Gastroesophageal sphincter (tissue), 4 donors: Measurements from ENCODE around the gene LAMA5. TPM values are rescaled to one million over a fixed set of nuclear protein-coding genes. Genes with fewer than 3 reads are reported as not detected.

Source experiments
- ATAC-seq: fragments of 150-250 bp; one replicate; pipeline ENCODE4 v1.9.1; 2016; ENCODE audit warnings: mild to moderate bottlenecking, moderate library complexity
- H3K27ac ChIP-seq, 4 donors: fragments of 200-600 bp; sonication (generic) in 3 of 4; 1 replicate in 3 of 4; 2 replicates in 1 of 4; pipeline ENCODE4 v1.5.1; 2016 to 2019
- H3K27me3 ChIP-seq: fragments of 200-600 bp; sonication (generic); one replicate; pipeline ENCODE4 v1.5.1; 2019
- H3K36me3 ChIP-seq, 2 donors: fragments of 200-600 bp; sonication (generic); one replicate each; pipeline ENCODE4 v1.5.1; 2019; ENCODE audit warnings: control low read depth in 1 of 2
- H3K4me1 ChIP-seq, 3 donors: fragments of 200-600 bp; sonication (generic); 1 replicate in 2 of 3; 2 replicates in 1 of 3; pipeline ENCODE4 v1.5.1; 2016 to 2019; ENCODE audit warnings: control low read depth in 2 of 3
- H3K4me3 ChIP-seq, 2 donors: fragments of 200-600 bp; sonication (generic); one replicate each; pipeline ENCODE4 v1.5.1; 2019; ENCODE audit warnings: mild to moderate bottlenecking in 1 of 2, moderate library complexity in 1 of 2
- H3K9me3 ChIP-seq, 3 donors: fragments of 200-600 bp; sonication (generic); one replicate each; pipeline ENCODE4 v1.5.1; 2017 to 2019; ENCODE audit warnings: control low read depth in 2 of 3
- CTCF ChIP-seq, 4 experiments: fragments of 200-600 bp in 2 of 4; fragments of 450-650 bp in 2 of 4; sonication (generic) in 1 of 4; IDR thresholded peaks; one replicate each; pipeline ENCODE4 v1.5.1; 2017 to 2019; ENCODE audit warnings: antibody characterized with exemption in 4 of 4, mild to moderate bottlenecking in 2 of 4, moderate library complexity in 2 of 4
- EP300 ChIP-seq: sonication (generic); formaldehyde crosslinking; IDR thresholded peaks from one replicate; pipeline ENCODE4 v1.6.1; 2017; ENCODE audit warnings: antibody characterized with exemption, mild to moderate bottlenecking
- POLR2A ChIP-seq, 2 donors: fragments of 450-650 bp; IDR thresholded peaks; one replicate each; pipeline ENCODE4 v1.6.1; 2017; ENCODE audit warnings: antibody characterized with exemption in 2 of 2, mild to moderate bottlenecking in 2 of 2, moderate library complexity in 1 of 2
- POLR2AphosphoS5 ChIP-seq: sonication (generic); formaldehyde crosslinking; IDR thresholded peaks from one replicate; pipeline ENCODE4 v1.6.1; 2017; ENCODE audit warnings: antibody characterized with exemption
- WGBS, 2 donors: methylation state at CpG; one replicate each; pipeline ENCODE4 v1.1.5; 2018; ENCODE audit warnings: low coverage in 1 of 2; 5-methylcytosine and 5-hydroxymethylcytosine counted together
- total RNA-seq, 4 donors: library from RNA; depleted of rRNA; stranded (reverse); fragments of >200 nt; gene quantifications; one replicate each; pipeline ENCODE4 v1.1.0, GENCODE V29; 2016

LAMA5 gene
- total RNA-seq, 4 donors from 2014 or later: 58.6 to 259 (median 172) TPM

DNA sequence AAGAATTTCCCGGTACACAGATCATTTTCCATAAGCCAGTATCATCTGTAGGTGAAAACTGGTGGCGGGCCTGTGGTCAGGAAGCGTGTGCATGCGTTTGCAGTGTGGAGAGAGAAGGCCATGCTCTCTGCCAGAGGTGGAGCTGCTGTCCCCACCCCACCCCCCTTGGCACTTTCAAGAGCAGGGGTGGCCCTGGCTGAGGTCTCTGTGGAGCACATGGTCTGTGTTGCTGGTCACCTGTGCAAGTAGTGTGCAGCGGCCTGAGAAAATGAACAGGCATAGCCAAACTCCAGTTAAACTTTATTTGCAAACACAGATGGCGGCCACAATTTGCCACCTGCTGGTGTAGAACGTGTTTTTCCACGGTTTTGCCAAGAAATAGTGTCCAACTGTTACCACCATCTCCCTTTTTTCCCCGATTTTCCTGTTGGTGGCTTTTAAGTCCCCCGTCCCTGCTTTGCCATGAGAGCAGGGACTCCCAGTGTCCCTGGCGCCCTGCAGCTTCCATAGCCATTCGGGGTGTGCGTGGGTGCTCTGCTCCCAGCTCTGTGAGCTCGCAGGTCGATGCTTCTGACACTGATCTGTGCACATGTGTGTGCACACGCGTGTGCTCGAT lies 61.9 kb downstream of the LAMA5 start:
- TF ChIP-seq POLR2A (IDR thresholded peaks at IDR 0.05) (no peak), EP300 (no peak), CTCF (IDR thresholded peaks at IDR 0.05) (no peak), POLR2AphosphoS5 (no peak)
- H3K27ac ChIP-seq: peak overlapping the region in 1 of 4 donors; percentile 99
- no peak for ATAC-seq
- WGBS, 2 donors: 56 to 57% methylated on average over 4 to 8 of the region's 18 CpGs
- H3K9me3 ChIP-seq: no peaks in the 10 kb centered on the region
- H3K27me3 ChIP-seq: no peaks in the 10 kb centered on the region
- peaks cover 0 to 62% of the 10 kb centered on the region in 2 donors for H3K36me3 ChIP-seq
- no peak overlapping the region for H3K4me3 ChIP-seq
- peaks cover 0 to 60% (median 21%) of the 10 kb centered on the region in 3 donors for H3K4me1 ChIP-seq

GRCh38 chr20:62304331-62305148 lies 62.6 kb downstream of the LAMA5 start:
- 50 to 69% methylated on average over 2 to 7 of the region's 29 CpGs for WGBS, 2 donors
- Histone ChIP-seq H3K36me3 (peaks cover 0 to 55% of the 10 kb centered on the region in 2 donors), H3K9me3 (no peaks in the 10 kb centered on the region), H3K27ac (peak overlapping the region in 3 of 4 donors; percentile 98 to 100 (median 99)), H3K4me3 (peak overlapping the region in 1 of 2 donors; percentile 99), H3K4me1 (peaks cover 0 to 53% (median 21%) of the 10 kb centered on the region in 3 donors), H3K27me3 (no peaks in the 10 kb centered on the region)
- TF ChIP-seq CTCF (IDR thresholded peaks at IDR 0.05): no peak
- TF ChIP-seq EP300: no peak
- no peak for TF ChIP-seq POLR2AphosphoS5
- TF ChIP-seq POLR2A (IDR thresholded peaks at IDR 0.05): no peak
- ATAC-seq: no peak

- TF ChIP-seq POLR2AphosphoS5: peak; percentile 9
- no peak for TF ChIP-seq EP300
- no peak for TF ChIP-seq CTCF (IDR thresholded peaks at IDR 0.05)
- no peak for TF ChIP-seq POLR2A (IDR thresholded peaks at IDR 0.05)
- Histone ChIP-seq H3K27me3 (no peaks in the 10 kb centered on the region), H3K4me3 (peak overlapping the region; percentile 56 to 99), H3K9me3 (no peaks in the 10 kb centered on the region), H3K36me3 (peaks cover 0 to 49% of the 10 kb centered on the region in 2 donors), H3K4me1 (peaks cover 0 to 53% (median 21%) of the 10 kb centered on the region in 3 donors), H3K27ac (peak overlapping the region; percentile 69 to 100 (median 98))
- 29 to 33% methylated on average over 2 to 3 of the region's 66 CpGs for WGBS, 2 donors
- no peak for ATAC-seq
Observed at GRCh38 chr20:62303340-62304226, 63.5 kb downstream of the LAMA5 start.

DNA sequence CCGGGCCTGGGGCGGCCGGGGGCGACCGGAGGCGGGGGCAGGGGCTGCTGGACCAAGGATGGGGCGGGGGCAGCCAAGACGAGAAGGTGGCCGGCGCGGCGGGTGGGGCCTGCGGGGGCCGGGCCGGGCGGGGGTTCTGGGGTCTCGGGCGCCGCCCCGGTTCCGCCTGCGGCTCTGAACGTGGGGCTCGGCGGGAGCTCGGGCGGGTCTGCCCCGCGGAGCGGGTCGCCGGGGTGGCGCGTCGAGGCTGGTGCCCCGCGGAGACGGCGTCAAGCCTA lies 64.1 kb downstream of the LAMA5 start:
- Histone ChIP-seq H3K4me1 (peaks cover 0 to 53% (median 21%) of the 10 kb centered on the region in 3 donors), H3K36me3 (peaks cover 0 to 49% of the 10 kb centered on the region in 2 donors), H3K27ac (peak overlapping the region; percentile 69 to 100 (median 98)), H3K4me3 (peak overlapping the region; percentile 56 to 99), H3K27me3 (no peaks in the 10 kb centered on the region), H3K9me3 (no peaks in the 10 kb centered on the region)
- WGBS, 2 donors: no CpG with 5 or more reads among the region's 39 CpGs
- TF ChIP-seq CTCF (IDR thresholded peaks at IDR 0.05) (no peak), POLR2AphosphoS5 (no peak)
- no peak for ATAC-seq
